ENCODE data around the gene CD70. TPM values are rescaled to one million over a fixed set of nuclear protein-coding genes. Genes with fewer than 3 reads are reported as not detected.

Gene CD70
- total and polyA plus RNA-seq, 2 donors, result not detected

GRCh38 chr19:6540918-6541689, 49.8 kb downstream of the CD70 start:
- Histone ChIP-seq H3K4me1 (ENCODE audit: insufficient read depth) (no peaks in the 10 kb centered on the region), H3K4me3 (ENCODE audit: low read depth, low read length) (no peak overlapping the region), H3K27ac (ENCODE audit: low read depth) (no peak overlapping the region), H3K36me3 (ENCODE audit: insufficient read depth) (no peaks in the 10 kb centered on the region)
- whole genome bisulfite sequencing, result 67% methylated on average over 13 of the region's 13 CpGs
- DNase-seq (ENCODE audit: extremely low spot score), result no peak

GRCh38 chr19:6539514-6539913, 51.4 kb downstream of the CD70 start:
- no peak overlapping the region for H3K27ac ChIP-seq (ENCODE audit: low read depth)
- no peaks in the 10 kb centered on the region for H3K4me1 ChIP-seq (ENCODE audit: insufficient read depth)
- no peak for DNase-seq (ENCODE audit: extremely low spot score)
- H3K36me3 ChIP-seq (ENCODE audit: insufficient read depth), result no peaks in the 10 kb centered on the region
- WGBS, result 83% methylated on average over 6 of the region's 6 CpGs
- no peak overlapping the region for H3K4me3 ChIP-seq (ENCODE audit: low read depth, low read length)

Small RNA genes lying within 50 kb of the gene (small RNA-seq; reads per million reads assigned to genes)
- gene RF00019, result not detected

Other genes with a start within 250 kb of the CD70 start
- 20.6 TPM for gene CLPP, start 229.6 kb downstream of the CD70 start, total RNA-seq
- 91.7 TPM for gene CLPP, start 229.6 kb downstream of the CD70 start, polyA plus RNA-seq
- gene ALKBH7, start 218.4 kb downstream of the CD70 start, total RNA-seq, result 38.4 TPM
- gene ALKBH7, start 218.4 kb downstream of the CD70 start, polyA plus RNA-seq, result 77.4 TPM
- gene PSPN, start 215.2 kb downstream of the CD70 start, total RNA-seq, result 1.4 TPM
- gene PSPN, start 215.2 kb downstream of the CD70 start, polyA plus RNA-seq, result 0.94 TPM
- gene GTF2F1, start 198.0 kb downstream of the CD70 start, total RNA-seq, result 24.4 TPM
- gene GTF2F1, start 198.0 kb downstream of the CD70 start, polyA plus RNA-seq, result 53.2 TPM
- gene KHSRP, start 166.3 kb downstream of the CD70 start, total RNA-seq, result 85.5 TPM
- gene KHSRP, start 166.3 kb downstream of the CD70 start, polyA plus RNA-seq, result 167 TPM
- gene SLC25A41, start 157.4 kb downstream of the CD70 start, total RNA-seq, result not detected
- gene SLC25A41, start 157.4 kb downstream of the CD70 start, polyA plus RNA-seq, result 1.0 TPM
- 24.1 TPM for gene SLC25A23, start 131.4 kb downstream of the CD70 start, total RNA-seq
- 91.1 TPM for gene SLC25A23, start 131.4 kb downstream of the CD70 start, polyA plus RNA-seq
- 4.4 TPM for gene CRB3, start 126.9 kb downstream of the CD70 start, total RNA-seq
- gene CRB3, start 126.9 kb downstream of the CD70 start, polyA plus RNA-seq, result 6.1 TPM
- gene DENND1C, start 109.4 kb downstream of the CD70 start, total RNA-seq, result 0.63 TPM
- gene DENND1C, start 109.4 kb downstream of the CD70 start, polyA plus RNA-seq, result 1.4 TPM
- gene TUBB4A, start 88.8 kb downstream of the CD70 start, total RNA-seq, result 2.5 TPM
- gene TUBB4A, start 88.8 kb downstream of the CD70 start, polyA plus RNA-seq, result 2.6 TPM
- gene TNFSF9, start 60.1 kb downstream of the CD70 start, total RNA-seq, result 0.53 TPM
- 0.91 TPM for gene TNFSF9, start 60.1 kb downstream of the CD70 start, polyA plus RNA-seq
- gene TNFSF14, start 79.0 kb upstream of the CD70 start, total RNA-seq, result 0.48 TPM
- 1.9 TPM for gene TNFSF14, start 79.0 kb upstream of the CD70 start, polyA plus RNA-seq
- gene C3, start 129.5 kb upstream of the CD70 start, total RNA-seq, result 38.9 TPM
- 1,354 TPM for gene C3, start 129.5 kb upstream of the CD70 start, polyA plus RNA-seq
- gene GPR108, start 146.4 kb upstream of the CD70 start, total RNA-seq, result 23.2 TPM
- gene GPR108, start 146.4 kb upstream of the CD70 start, polyA plus RNA-seq, result 66.8 TPM
- gene TRIP10, start 148.5 kb upstream of the CD70 start, total RNA-seq, result 28.5 TPM
- gene TRIP10, start 148.5 kb upstream of the CD70 start, polyA plus RNA-seq, result 113 TPM
- gene SH2D3A, start 176.3 kb upstream of the CD70 start, total RNA-seq, result 11.4 TPM
- gene SH2D3A, start 176.3 kb upstream of the CD70 start, polyA plus RNA-seq, result 5.5 TPM
- 4.4 TPM for gene VAV1, start 181.6 kb upstream of the CD70 start, total RNA-seq
- gene VAV1, start 181.6 kb upstream of the CD70 start, polyA plus RNA-seq, result 3.0 TPM